HG02642 (cell line): Measurements from ENCODE around the gene NECTIN3.

ENCODE experiments used
- ATAC-seq: cut with Tn5 transposase; IDR thresholded peaks from one replicate; pipeline ENCODE4 v1.9.1; 2021; ENCODE audit warnings: mild to moderate bottlenecking; ENCODE audit not compliant: unreplicated experiment, poor library complexity

NECTIN3 gene

GRCh38 chr3:111194048-111194447 is 122.4 kb downstream of the NECTIN3 start:
- no peak for ATAC-seq

GRCh38 chr3:111197485-111197884 is 125.9 kb downstream of the NECTIN3 start:
- no peak for ATAC-seq

GRCh38 chr3:111200027-111200426 is 128.4 kb downstream of the NECTIN3 start:
- no peak for ATAC-seq

GRCh38 chr3:111210003-111210711 is 138.5 kb downstream of the NECTIN3 start:
- ATAC-seq, result no peak

- ATAC-seq, result no peak
These were observed 139.4 kb downstream of the NECTIN3 start for GRCh38 chr3:111210866-111211564.

GRCh38 chr3:111212511-111212910 is 140.9 kb downstream of the NECTIN3 start:
- no peak for ATAC-seq

GRCh38 chr3:111215481-111215880 is 143.9 kb downstream of the NECTIN3 start:
- no peak for ATAC-seq

GRCh38 chr3:111218615-111219014 is 147.0 kb downstream of the NECTIN3 start:
- ATAC-seq, result no peak

GRCh38 chr3:111227216-111227615 is 155.6 kb downstream of the NECTIN3 start:
- ATAC-seq, result no peak

- no peak for ATAC-seq
These were observed 157.7 kb downstream of the NECTIN3 start for GRCh38 chr3:111229301-111229700.

- no peak for ATAC-seq
These were observed 165.5 kb downstream of the NECTIN3 start for GRCh38 chr3:111236836-111237713.

- ATAC-seq, result no peak
These were observed 166.3 kb downstream of the NECTIN3 start for GRCh38 chr3:111237946-111238345.

GRCh38 chr3:111238885-111239284 is 167.3 kb downstream of the NECTIN3 start:
- ATAC-seq, result peak; percentile 98

- ATAC-seq, result no peak
These were observed 170.3 kb downstream of the NECTIN3 start for GRCh38 chr3:111241960-111242359.
